Breast epithelium (tissue), 3 donors: ENCODE data around the gene ADARB1.

Experiments used
- CTCF ChIP-seq, 3 donors: fragments of 450-650 bp; IDR thresholded peaks; one replicate each; pipeline ENCODE4 v1.5.1; 2016 to 2017; ENCODE audit warnings: antibody characterized with exemption in 3 of 3, mild to moderate bottlenecking in 3 of 3, moderate library complexity in 3 of 3
- POLR2A ChIP-seq: fragments of 450-650 bp; IDR thresholded peaks from one replicate; pipeline ENCODE4 v1.6.1; 2016; ENCODE audit warnings: antibody characterized with exemption, mild to moderate bottlenecking, moderate library complexity

- no peak for TF ChIP-seq POLR2A
- TF ChIP-seq CTCF (IDR thresholded peaks at IDR 0.05) = no peak
Measured at GRCh38 chr21:45177039-45177438, 102.7 kb downstream of the ADARB1 start.
